HepG2 (cell line): ENCODE measurements around the gene TRIM42. TPM values are rescaled to one million over a fixed set of nuclear protein-coding genes. Genes with fewer than 3 reads are reported as not detected.
A peak's percentile ranks its signal among the peaks of the same experiment; 100 is the strongest.

Source experiments
- GFI1 ChIP-seq: sonication (generic); formaldehyde crosslinking; IDR thresholded peaks from 2 replicates; pipeline ENCODE4 v1.5.0; 2020; ENCODE audit warnings: missing genetic modification reagents, mild to moderate bottlenecking, borderline replicate concordance
- MEIS2 ChIP-seq: sonication (generic); formaldehyde crosslinking; IDR thresholded peaks from 2 replicates; pipeline ENCODE4 v1.9.0; 2021; ENCODE audit warnings: mild to moderate bottlenecking, missing genetic modification reagents
- NCOR1 ChIP-seq: fragments of 200-600 bp; sonication (generic); IDR thresholded peaks from 2 replicates; pipeline ENCODE4 v1.7.0; 2017; ENCODE audit warnings: antibody characterized with exemption, low read length, borderline replicate concordance
- PAXIP1 ChIP-seq: sonication (generic); formaldehyde crosslinking; conservative IDR thresholded peaks from 2 replicates; pipeline ENCODE4 v1.4.0; 2020; ENCODE audit warnings: mild to moderate bottlenecking, missing genetic modification reagents, moderate library complexity
- PRPF4 ChIP-seq: fragments of 200-400 bp; formaldehyde crosslinking; IDR thresholded peaks from 2 replicates; pipeline ENCODE4 v1.6.1; 2016; ENCODE audit warnings: low read length, low read depth; ENCODE audit not compliant: poor library complexity, severe bottlenecking
- REXO4 ChIP-seq: sonication (generic); formaldehyde crosslinking; IDR thresholded peaks from 2 replicates; pipeline ENCODE4 v1.8.0; 2022; ENCODE audit warnings: missing genetic modification reagents, mild to moderate bottlenecking, borderline replicate concordance
- SP5 ChIP-seq: IDR thresholded peaks from 2 replicates; pipeline ENCODE4 v1.6.1; 2016; ENCODE audit warnings: low read depth, borderline replicate concordance
- TBP ChIP-seq: sonication (generic); formaldehyde crosslinking; IDR thresholded peaks from 2 replicates; pipeline ENCODE4 v1.5.0; 2020; ENCODE audit warnings: missing genetic modification reagents
- ZKSCAN5 ChIP-seq: sonication (generic); formaldehyde crosslinking; IDR thresholded peaks from 2 replicates; pipeline ENCODE4 v1.5.1; 2020; ENCODE audit warnings: mild to moderate bottlenecking, missing genetic modification reagents
- ZNF180 ChIP-seq: sonication (generic); formaldehyde crosslinking; IDR thresholded peaks from 2 replicates; pipeline ENCODE4 v1.4.0; 2020; ENCODE audit warnings: low read depth, missing genetic modification reagents, borderline replicate concordance
- ZNF44 ChIP-seq: sonication (generic); formaldehyde crosslinking; IDR thresholded peaks from 2 replicates; pipeline ENCODE4 v1.5.1; 2020; ENCODE audit warnings: mild to moderate bottlenecking, missing genetic modification reagents
- ZNF510 ChIP-seq: sonication (generic); formaldehyde crosslinking; IDR thresholded peaks from 2 replicates; pipeline ENCODE4 v1.4.0; 2020; ENCODE audit warnings: low read depth, mild to moderate bottlenecking, missing genetic modification reagents
- ZNF678 ChIP-seq: sonication (generic); formaldehyde crosslinking; IDR thresholded peaks from 2 replicates; pipeline ENCODE4 v1.4.0; 2020; ENCODE audit warnings: mild to moderate bottlenecking, missing genetic modification reagents
- polyA plus RNA-seq, 8 experiments: library from polyadenylated mRNA; depleted of rRNA in 3 of 8; stranded (reverse) in 7 of 8; unstranded in 1 of 8; fragments of >200 nt; fragmentation: Illumina TruSeq in 4 of 8; extraction: Trizol in 4 of 8; gene quantifications; 2 replicates each; pipeline versions ENCODE4 v1.2.1 to v1.2.3, GENCODE V29; 2011 to 2016; ENCODE audit warnings: low read depth in 4 of 8, missing spikeins in 1 of 8, mixed read lengths in 1 of 8; ENCODE audit not compliant: insufficient read depth in 1 of 8
- total RNA-seq, 5 experiments: library from RNA; depleted of rRNA; stranded (reverse); fragments of >200 nt; fragmentation: Illumina TruSeq; extraction: Trizol; gene quantifications; 2 replicates each; pipeline ENCODE4 v1.2.3, GENCODE V29; 2016; ENCODE audit warnings: low read depth in 1 of 5
- TF ChIP-seq, protein P1 (sequence below): sonication (generic); formaldehyde crosslinking; IDR thresholded peaks from 2 replicates; pipeline ENCODE4 v1.4.0; 2020; ENCODE audit warnings: missing genetic modification reagents, borderline replicate concordance
- TF ChIP-seq, protein P2 (sequence below): sonication (generic); formaldehyde crosslinking; IDR thresholded peaks from 2 replicates; pipeline ENCODE4 v1.5.1; 2020; ENCODE audit warnings: mild to moderate bottlenecking, missing genetic modification reagents, borderline replicate concordance

TRIM42 gene
- total and polyA plus RNA-seq, 2 of the 13 experiments (the other 11 are each of a cell fraction or from before 2014, with no cell fraction given): not detected

GRCh38 chr3:140711390-140712035 is 33.6 kb downstream of the TRIM42 start (continued):
- TF ChIP-seq, protein P1, sequence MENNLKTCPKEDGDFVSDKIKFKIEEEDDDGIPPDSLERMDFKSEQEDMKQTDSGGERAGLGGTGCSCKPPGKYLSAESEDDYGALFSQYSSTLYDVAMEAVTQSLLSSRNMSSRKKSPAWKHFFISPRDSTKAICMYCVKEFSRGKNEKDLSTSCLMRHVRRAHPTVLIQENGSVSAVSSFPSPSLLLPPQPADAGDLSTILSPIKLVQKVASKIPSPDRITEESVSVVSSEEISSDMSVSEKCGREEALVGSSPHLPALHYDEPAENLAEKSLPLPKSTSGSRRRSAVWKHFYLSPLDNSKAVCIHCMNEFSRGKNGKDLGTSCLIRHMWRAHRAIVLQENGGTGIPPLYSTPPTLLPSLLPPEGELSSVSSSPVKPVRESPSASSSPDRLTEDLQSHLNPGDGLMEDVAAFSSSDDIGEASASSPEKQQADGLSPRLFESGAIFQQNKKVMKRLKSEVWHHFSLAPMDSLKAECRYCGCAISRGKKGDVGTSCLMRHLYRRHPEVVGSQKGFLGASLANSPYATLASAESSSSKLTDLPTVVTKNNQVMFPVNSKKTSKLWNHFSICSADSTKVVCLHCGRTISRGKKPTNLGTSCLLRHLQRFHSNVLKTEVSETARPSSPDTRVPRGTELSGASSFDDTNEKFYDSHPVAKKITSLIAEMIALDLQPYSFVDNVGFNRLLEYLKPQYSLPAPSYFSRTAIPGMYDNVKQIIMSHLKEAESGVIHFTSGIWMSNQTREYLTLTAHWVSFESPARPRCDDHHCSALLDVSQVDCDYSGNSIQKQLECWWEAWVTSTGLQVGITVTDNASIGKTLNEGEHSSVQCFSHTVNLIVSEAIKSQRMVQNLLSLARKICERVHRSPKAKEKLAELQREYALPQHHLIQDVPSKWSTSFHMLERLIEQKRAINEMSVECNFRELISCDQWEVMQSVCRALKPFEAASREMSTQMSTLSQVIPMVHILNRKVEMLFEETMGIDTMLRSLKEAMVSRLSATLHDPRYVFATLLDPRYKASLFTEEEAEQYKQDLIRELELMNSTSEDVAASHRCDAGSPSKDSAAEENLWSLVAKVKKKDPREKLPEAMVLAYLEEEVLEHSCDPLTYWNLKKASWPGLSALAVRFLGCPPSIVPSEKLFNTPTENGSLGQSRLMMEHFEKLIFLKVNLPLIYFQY (CRISPR knock-in tag): peak; percentile 63; the same call in 1 of the 2 replicates
- TF ChIP-seq TBP (CRISPR knock-in tag) (no peak), ZNF678 (CRISPR knock-in tag) (no peak), NCOR1 (0 out of 2 replicates have a peak, but pooled peaks have one; percentile 40), MEIS2 (peak; percentile 77; the same call in 1 of the 2 replicates), PRPF4 (no peak), ZKSCAN5 (CRISPR knock-in tag) (no peak), ZNF44 (no peak), PAXIP1 (CRISPR knock-in tag) (peak; percentile 87), GFI1 (CRISPR knock-in tag) (no peak), REXO4 (CRISPR knock-in tag) (no peak), SP5 (CRISPR knock-in tag) (0 out of 2 replicates have a peak, but pooled peaks have one; percentile 19), ZNF180 (no peak), ZNF510 (no peak)
- TF ChIP-seq, protein P2, sequence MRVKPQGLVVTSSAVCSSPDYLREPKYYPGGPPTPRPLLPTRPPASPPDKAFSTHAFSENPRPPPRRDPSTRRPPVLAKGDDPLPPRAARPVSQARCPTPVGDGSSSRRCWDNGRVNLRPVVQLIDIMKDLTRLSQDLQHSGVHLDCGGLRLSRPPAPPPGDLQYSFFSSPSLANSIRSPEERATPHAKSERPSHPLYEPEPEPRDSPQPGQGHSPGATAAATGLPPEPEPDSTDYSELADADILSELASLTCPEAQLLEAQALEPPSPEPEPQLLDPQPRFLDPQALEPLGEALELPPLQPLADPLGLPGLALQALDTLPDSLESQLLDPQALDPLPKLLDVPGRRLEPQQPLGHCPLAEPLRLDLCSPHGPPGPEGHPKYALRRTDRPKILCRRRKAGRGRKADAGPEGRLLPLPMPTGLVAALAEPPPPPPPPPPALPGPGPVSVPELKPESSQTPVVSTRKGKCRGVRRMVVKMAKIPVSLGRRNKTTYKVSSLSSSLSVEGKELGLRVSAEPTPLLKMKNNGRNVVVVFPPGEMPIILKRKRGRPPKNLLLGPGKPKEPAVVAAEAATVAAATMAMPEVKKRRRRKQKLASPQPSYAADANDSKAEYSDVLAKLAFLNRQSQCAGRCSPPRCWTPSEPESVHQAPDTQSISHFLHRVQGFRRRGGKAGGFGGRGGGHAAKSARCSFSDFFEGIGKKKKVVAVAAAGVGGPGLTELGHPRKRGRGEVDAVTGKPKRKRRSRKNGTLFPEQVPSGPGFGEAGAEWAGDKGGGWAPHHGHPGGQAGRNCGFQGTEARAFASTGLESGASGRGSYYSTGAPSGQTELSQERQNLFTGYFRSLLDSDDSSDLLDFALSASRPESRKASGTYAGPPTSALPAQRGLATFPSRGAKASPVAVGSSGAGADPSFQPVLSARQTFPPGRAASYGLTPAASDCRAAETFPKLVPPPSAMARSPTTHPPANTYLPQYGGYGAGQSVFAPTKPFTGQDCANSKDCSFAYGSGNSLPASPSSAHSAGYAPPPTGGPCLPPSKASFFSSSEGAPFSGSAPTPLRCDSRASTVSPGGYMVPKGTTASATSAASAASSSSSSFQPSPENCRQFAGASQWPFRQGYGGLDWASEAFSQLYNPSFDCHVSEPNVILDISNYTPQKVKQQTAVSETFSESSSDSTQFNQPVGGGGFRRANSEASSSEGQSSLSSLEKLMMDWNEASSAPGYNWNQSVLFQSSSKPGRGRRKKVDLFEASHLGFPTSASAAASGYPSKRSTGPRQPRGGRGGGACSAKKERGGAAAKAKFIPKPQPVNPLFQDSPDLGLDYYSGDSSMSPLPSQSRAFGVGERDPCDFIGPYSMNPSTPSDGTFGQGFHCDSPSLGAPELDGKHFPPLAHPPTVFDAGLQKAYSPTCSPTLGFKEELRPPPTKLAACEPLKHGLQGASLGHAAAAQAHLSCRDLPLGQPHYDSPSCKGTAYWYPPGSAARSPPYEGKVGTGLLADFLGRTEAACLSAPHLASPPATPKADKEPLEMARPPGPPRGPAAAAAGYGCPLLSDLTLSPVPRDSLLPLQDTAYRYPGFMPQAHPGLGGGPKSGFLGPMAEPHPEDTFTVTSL (CRISPR knock-in tag): no peak
